ENCODE results near the gene WDR76. TPM values are rescaled to one million over a fixed set of nuclear protein-coding genes. Genes with fewer than 3 reads are reported as not detected.
A peak's percentile ranks its signal among the peaks of the same experiment; 100 is the strongest.

WDR76 gene
- total RNA-seq, 3 donors from 2014 or later: 4.1 to 9.1 (median 8.0) TPM

DNA sequence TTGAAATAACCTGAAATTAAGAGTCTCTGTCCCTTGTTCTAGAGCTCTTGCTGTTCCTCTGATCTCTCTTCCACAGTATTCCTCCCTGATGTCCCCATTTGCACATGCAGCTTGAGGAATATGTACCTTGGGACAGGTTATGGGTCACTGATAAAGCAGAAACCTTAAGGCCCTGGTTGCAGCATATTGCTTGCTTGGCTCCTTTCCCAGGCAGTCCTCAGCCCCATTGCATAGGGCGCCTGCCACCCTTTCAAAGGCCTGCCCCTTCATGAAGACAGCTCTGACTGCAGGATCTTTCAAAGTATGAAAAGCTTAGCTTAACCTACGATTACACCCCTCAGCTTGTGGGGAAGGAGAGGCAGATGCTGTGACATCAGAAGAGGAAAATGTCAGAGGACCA is 51.6 kb downstream of the WDR76 start:
- no peak for DNase-seq
- Histone ChIP-seq H3K9me3 (no peaks in the 10 kb centered on the region), H3K4me3 (no peak overlapping the region), H3K36me3 (ENCODE audit: low read depth) (no peaks in the 10 kb centered on the region), H3K4me1 (ENCODE audit: low read depth) (no peaks in the 10 kb centered on the region)
- intact Hi-C loops (cut with DNase I, micrococcal nuclease): no loop called here
- TF ChIP-seq, protein P1, sequence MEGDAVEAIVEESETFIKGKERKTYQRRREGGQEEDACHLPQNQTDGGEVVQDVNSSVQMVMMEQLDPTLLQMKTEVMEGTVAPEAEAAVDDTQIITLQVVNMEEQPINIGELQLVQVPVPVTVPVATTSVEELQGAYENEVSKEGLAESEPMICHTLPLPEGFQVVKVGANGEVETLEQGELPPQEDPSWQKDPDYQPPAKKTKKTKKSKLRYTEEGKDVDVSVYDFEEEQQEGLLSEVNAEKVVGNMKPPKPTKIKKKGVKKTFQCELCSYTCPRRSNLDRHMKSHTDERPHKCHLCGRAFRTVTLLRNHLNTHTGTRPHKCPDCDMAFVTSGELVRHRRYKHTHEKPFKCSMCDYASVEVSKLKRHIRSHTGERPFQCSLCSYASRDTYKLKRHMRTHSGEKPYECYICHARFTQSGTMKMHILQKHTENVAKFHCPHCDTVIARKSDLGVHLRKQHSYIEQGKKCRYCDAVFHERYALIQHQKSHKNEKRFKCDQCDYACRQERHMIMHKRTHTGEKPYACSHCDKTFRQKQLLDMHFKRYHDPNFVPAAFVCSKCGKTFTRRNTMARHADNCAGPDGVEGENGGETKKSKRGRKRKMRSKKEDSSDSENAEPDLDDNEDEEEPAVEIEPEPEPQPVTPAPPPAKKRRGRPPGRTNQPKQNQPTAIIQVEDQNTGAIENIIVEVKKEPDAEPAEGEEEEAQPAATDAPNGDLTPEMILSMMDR (IDR thresholded peaks at IDR 0.05): no peak
- ATAC-seq: no peak

DNA sequence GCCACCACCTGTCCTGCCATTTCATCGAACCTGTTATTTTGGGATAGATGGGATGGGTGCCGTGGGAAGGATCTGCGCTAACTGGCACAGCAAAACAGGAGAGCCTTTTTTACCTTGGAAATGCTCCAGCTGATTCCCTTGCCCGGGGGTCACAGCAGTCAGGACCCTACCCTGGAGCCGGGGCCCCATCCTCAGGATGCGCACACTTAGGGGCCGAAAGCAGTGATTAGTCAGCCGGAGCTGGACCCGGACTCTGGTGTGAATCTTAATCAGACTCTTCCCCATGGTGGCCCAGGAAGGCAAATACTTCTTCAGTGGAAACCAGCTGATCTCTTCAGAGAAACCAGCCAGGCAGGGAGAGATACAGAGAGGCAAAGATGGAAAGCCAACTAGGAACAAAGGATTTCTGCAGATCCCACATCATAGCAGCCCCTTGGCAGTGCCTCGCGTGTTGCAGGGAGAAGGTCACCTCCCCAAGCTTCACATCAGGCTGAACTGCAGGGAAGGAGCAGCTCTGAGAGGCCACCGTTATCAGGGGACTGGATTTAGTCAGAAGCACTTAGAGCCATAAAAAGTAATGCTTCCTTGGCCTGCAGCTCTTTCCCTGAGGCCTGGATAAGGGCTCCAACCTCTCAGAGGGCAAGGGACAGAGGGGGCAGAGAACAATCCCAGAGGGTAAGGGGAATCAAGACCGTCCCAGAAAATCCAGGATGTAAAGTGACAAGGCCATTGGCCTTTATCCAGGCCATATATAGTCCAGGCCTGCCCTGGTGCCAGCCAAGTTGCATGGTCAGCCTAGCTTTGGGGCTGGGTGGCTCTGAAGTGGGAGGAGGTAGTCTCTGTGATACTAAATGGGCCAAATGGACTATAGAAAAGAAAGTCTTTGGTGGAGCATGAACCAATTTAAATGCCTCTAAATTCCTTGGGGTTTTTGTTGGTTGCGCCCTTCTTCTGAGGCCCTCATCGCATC is 52.9 kb downstream of the WDR76 start:
- intact Hi-C loops (cut with DNase I, micrococcal nuclease): no loop called here
- Histone ChIP-seq H3K4me3 (no peak overlapping the region), H3K9me3 (no peaks in the 10 kb centered on the region), H3K36me3 (ENCODE audit: low read depth) (no peaks in the 10 kb centered on the region), H3K4me1 (ENCODE audit: low read depth) (no peaks in the 10 kb centered on the region)
- TF ChIP-seq, protein P1 (IDR thresholded peaks at IDR 0.05): no peak
- DNase-seq (no peak), ATAC-seq (no peak)

DNA sequence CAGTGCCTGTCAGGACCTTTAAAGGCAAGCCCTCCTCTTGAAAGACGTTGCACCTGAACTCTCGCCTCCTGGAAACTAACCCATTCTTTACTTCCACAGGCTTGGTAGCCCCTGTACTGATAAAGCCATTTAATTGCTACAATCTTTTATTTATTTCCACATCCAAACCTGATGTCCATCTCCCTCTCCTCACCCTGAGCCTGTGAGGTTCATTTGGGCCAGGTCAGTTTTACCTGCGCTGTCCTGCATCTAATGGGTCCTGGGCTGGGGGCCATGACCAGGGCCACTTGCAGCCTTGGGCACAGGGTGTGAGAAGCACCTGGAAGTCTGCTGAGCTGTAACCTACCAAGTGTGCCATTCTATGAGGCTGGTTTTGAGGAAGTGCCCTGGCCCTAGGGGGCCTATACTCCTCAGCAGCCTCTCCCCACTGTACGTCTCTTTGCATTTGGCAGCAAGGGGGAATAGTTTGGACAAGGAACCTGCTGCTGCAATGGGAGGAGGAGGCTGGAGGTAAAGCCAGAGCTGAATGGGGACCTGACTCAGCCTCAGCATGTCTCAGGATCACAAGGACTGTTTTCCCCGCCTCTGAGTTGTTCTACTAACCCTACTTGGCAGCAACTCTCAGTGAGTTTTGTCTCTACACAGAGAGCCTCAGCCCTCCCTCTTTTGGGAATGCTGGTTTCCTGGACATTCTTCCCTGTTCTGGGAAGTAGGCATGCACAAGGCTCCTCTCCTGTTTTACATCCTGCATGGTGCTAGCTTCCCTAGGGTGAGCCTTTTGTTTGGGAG is 53.8 kb downstream of the WDR76 start:
- TF ChIP-seq, protein P1 (IDR thresholded peaks at IDR 0.05): no peak
- Histone ChIP-seq H3K36me3 (ENCODE audit: low read depth) (no peaks in the 10 kb centered on the region), H3K4me1 (ENCODE audit: low read depth) (no peaks in the 10 kb centered on the region), H3K4me3 (no peak overlapping the region), H3K9me3 (no peaks in the 10 kb centered on the region)
- intact Hi-C loops (cut with DNase I, micrococcal nuclease): no loop called here
- no peak for DNase-seq
- ATAC-seq: no peak

DNA sequence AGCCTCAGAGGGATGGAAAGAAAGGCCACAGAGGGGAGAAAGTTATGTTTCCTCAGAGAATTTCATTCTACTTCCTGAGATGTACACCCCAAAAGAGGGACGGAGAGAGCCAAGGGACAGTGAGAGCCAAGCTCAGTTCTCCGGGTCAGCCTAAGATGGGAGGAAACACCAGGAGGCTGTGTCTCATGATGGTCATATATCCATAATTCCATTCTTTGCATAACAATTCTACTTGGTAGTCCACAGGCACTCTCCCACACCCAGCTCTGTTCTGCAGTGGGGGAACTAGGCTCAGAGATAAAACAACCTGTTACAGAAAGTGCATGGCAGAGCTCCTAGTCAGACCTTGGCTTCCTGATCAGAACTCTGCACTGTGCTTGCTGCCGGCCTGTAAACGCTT is 54.4 kb downstream of the WDR76 start:
- no peaks in the 10 kb centered on the region for H3K4me1 ChIP-seq (ENCODE audit: low read depth)
- intact Hi-C loops (cut with DNase I, micrococcal nuclease): no loop called here
- TF ChIP-seq, protein P1 (IDR thresholded peaks at IDR 0.05): no peak
- no peak overlapping the region for H3K4me3 ChIP-seq
- DNase-seq (no peak), ATAC-seq (no peak)
- H3K9me3 ChIP-seq: no peaks in the 10 kb centered on the region
- H3K36me3 ChIP-seq (ENCODE audit: low read depth): no peaks in the 10 kb centered on the region

DNA sequence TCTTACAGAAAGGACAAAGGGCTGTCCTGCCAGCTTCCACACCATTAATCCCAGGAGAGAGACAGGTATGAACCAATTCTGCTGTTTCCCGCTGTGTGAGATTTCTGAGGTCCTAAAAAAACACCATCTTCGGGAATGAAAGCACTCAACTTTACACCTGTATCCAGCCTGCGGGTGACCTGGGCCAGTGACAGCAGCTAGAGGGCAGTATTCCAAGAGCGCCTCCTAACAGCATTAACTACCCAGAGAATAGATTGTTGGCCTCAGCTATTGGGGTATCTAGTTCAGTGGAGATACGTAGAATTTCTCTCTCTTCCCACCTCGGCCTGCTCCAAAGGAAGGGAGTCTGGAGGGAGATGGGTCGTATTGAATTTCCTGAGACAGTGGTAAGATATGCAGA is 55.1 kb downstream of the WDR76 start:
- H3K36me3 ChIP-seq (ENCODE audit: low read depth): no peaks in the 10 kb centered on the region
- no peak overlapping the region for H3K4me3 ChIP-seq
- TF ChIP-seq, protein P1 (IDR thresholded peaks at IDR 0.05): peak; percentile 32
- peak in 1 of 3 donors; percentile 12 for DNase-seq
- no peaks in the 10 kb centered on the region for H3K4me1 ChIP-seq (ENCODE audit: low read depth)
- peak; percentile 58 for ATAC-seq
- H3K9me3 ChIP-seq: no peaks in the 10 kb centered on the region
- intact Hi-C loops (cut with DNase I, micrococcal nuclease): no loop called here
